Measurements from ENCODE around the gene MYO16.

- TF ChIP-seq CTCF (IDR thresholded peaks at IDR 0.05) (no peak), POLR2A (IDR thresholded peaks at IDR 0.05) (no peak)
Observed at GRCh38 chr13:109114991-109115390, 485.6 kb downstream of the MYO16 start.
